ENCODE data around the gene ACADS. TPM values are rescaled to one million over a fixed set of nuclear protein-coding genes. Genes with fewer than 3 reads are reported as not detected.

ACADS gene
- total and polyA plus RNA-seq, 9 of the 15 experiments (the other 6 are each of a cell fraction or from before 2014, with no cell fraction given), result 0.06 to 20.3 (median 8.8) TPM

- ATAC-seq (no peak), DNase-seq (ENCODE audit: extremely low read depth in 1 of 4, low spot score in 3 of 4) (no peak), FAIRE-seq (no peak)
- peak; percentile 60 to 62; a peak in 2 of 4 replicates for TF ChIP-seq ETV6 (IDR thresholded peaks at IDR 0.05; ENCODE audit: borderline replicate concordance in 1 of 2, low read depth in 2 of 2, low read length in 1 of 2)
- TF ChIP-seq ETV6 (CRISPR knock-in tag; IDR thresholded peaks at IDR 0.05; ENCODE audit: borderline replicate concordance), result no peak
- TF ChIP-seq E2F6 (IDR thresholded peaks at IDR 0.05; ENCODE audit: borderline replicate concordance in 1 of 2, extremely low read depth in 1 of 2, insufficient read depth in 1 of 2, insufficient read length in 1 of 2, low read depth in 1 of 2, low read length in 1 of 2, poor library complexity in 1 of 2, severe bottlenecking in 1 of 2), result no peak
- no peak for TF ChIP-seq CREB3 (tag; conservative IDR thresholded peaks at IDR 0.05; ENCODE audit: low read depth)
- H3K27me3 ChIP-seq (ENCODE audit: control insufficient read depth in 2 of 2, insufficient read depth in 2 of 2, low read length in 2 of 2), result no peaks in the 10 kb centered on the region
- no peaks in the 10 kb centered on the region for H3K4me1 ChIP-seq (replicated peaks in 1 of 2; ENCODE audit: control insufficient read depth in 2 of 2, insufficient read depth in 2 of 2, low read length in 2 of 2)
- no peaks in the 10 kb centered on the region for H3K9me1 ChIP-seq (ENCODE audit: control insufficient read depth, insufficient read depth, low read length)
- no peak overlapping the region for H3K4me2 ChIP-seq (ENCODE audit: insufficient read depth, low read length)
- ChIA-PET CTCF (ENCODE audit: low intra/inter-chr PET ratio) (no interaction called here), POLR2A (interaction anchor here (0.8 to 1.2 kb wide), 2 partner anchors 13 to 41 kb away, joined by 3 to 5 read pairs; no protein-coding TSS in a partner anchor)
- peaks cover 21% of the 10 kb centered on the region; the same call in 2 of the 3 replicates for H3K36me3 ChIP-seq (ENCODE audit: control insufficient read depth, insufficient read depth, low read length)
- no peaks in the 10 kb centered on the region for H3K9me3 ChIP-seq (replicated peaks; ENCODE audit: control insufficient read depth, insufficient read depth, low read depth, low read length)
- H4K20me1 ChIP-seq (replicated peaks; ENCODE audit: control insufficient read depth, insufficient read depth, low read length), result no peaks in the 10 kb centered on the region
- BruUV-seq (replicated peaks), result no TSS peak
- no peaks in the 10 kb centered on the region for H3K79me2 ChIP-seq (ENCODE audit: control insufficient read depth, insufficient read depth, low read length)
- no peak overlapping the region for H3K4me3 ChIP-seq
- intact Hi-C loops (cut with micrococcal nuclease), result no loop called here
- H3K27ac ChIP-seq (ENCODE audit: extremely low read depth, low read depth, low read length), result no peak overlapping the region
- in situ Hi-C loops (cut with MboI), result no loop called here
- no peak overlapping the region for H2AFZ ChIP-seq (ENCODE audit: low read depth, low read length)
- 66% methylated on average over 6 of the region's 6 CpGs for WGBS (ENCODE audit: insufficient coverage, low coverage, missing lambda C conversion rate)
- no peak overlapping the region for H3K9ac ChIP-seq (ENCODE audit: insufficient read depth in 1 of 2, low read depth in 2 of 2, low read length in 2 of 2)
Observed at GRCh38 chr12:120783197-120783596, 57.6 kb downstream of the ACADS start.

All from K562 (cell line).